ENCODE results near the gene HSF5.
A peak's percentile ranks its signal among the peaks of the same experiment; 100 is the strongest.

The HSF5 gene

DNA sequence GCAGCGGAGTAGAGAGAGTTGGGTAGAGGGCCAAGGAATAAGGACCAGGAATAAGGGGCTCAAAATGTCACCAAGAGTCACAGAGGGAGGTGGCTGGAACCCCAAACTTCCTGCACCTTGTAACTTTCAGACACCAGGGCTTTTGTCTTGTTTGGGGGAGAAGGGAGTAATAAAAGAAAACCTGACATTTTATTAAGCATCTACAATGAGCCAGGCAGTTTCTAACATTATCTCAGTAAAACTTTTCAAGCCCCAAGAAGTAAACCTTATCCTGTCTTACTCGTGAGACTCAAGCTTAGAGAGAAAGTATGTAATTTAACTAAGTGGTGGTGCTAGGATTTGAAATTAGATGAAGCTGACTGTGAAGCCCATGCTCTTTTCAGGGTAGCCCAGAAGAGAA lies 27.1 kb upstream of the HSF5 start:
- TF ChIP-seq, protein P1, sequence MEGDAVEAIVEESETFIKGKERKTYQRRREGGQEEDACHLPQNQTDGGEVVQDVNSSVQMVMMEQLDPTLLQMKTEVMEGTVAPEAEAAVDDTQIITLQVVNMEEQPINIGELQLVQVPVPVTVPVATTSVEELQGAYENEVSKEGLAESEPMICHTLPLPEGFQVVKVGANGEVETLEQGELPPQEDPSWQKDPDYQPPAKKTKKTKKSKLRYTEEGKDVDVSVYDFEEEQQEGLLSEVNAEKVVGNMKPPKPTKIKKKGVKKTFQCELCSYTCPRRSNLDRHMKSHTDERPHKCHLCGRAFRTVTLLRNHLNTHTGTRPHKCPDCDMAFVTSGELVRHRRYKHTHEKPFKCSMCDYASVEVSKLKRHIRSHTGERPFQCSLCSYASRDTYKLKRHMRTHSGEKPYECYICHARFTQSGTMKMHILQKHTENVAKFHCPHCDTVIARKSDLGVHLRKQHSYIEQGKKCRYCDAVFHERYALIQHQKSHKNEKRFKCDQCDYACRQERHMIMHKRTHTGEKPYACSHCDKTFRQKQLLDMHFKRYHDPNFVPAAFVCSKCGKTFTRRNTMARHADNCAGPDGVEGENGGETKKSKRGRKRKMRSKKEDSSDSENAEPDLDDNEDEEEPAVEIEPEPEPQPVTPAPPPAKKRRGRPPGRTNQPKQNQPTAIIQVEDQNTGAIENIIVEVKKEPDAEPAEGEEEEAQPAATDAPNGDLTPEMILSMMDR (IDR thresholded peaks at IDR 0.05; ENCODE audit: low read depth, low read length) = no peak
- DNase-seq = no peak
- no peak overlapping the region; the same call in 1 of the 2 replicates for H3K27ac ChIP-seq
- no peaks in the 10 kb centered on the region for H3K9me3 ChIP-seq (ENCODE audit: severe bottlenecking)
- H3K27me3 ChIP-seq (ENCODE audit: insufficient read depth, low read depth, severe bottlenecking) = no peaks in the 10 kb centered on the region
- H3K4me3 ChIP-seq (ENCODE audit: low read depth, low read length) = no peak overlapping the region
- peaks cover 39% of the 10 kb centered on the region for H3K36me3 ChIP-seq

DNA sequence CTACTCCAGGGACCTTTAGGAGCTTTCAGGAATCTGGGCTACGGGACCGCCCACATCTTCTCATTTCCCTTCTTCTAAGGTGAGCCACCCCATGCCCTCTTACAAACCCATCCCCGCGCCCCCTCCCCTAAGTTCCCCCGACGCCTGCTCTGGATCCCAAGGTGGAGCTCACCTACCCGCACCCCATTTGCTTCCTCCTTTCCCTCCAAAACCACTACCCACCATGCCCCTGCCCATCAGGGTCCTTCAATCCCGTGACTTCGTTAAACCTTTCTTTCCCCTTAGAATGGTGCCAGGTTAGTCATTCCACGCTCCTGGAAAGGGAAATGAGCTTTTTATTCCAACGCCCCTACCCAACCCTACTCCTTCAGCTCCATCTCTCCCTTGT lies 26.6 kb upstream of the HSF5 start:
- DNase-seq = no peak
- peak overlapping the region; percentile 5; the same call in 1 of the 2 replicates for H3K27ac ChIP-seq
- TF ChIP-seq, protein P1 (IDR thresholded peaks at IDR 0.05; ENCODE audit: low read depth, low read length) = no peak

DNA sequence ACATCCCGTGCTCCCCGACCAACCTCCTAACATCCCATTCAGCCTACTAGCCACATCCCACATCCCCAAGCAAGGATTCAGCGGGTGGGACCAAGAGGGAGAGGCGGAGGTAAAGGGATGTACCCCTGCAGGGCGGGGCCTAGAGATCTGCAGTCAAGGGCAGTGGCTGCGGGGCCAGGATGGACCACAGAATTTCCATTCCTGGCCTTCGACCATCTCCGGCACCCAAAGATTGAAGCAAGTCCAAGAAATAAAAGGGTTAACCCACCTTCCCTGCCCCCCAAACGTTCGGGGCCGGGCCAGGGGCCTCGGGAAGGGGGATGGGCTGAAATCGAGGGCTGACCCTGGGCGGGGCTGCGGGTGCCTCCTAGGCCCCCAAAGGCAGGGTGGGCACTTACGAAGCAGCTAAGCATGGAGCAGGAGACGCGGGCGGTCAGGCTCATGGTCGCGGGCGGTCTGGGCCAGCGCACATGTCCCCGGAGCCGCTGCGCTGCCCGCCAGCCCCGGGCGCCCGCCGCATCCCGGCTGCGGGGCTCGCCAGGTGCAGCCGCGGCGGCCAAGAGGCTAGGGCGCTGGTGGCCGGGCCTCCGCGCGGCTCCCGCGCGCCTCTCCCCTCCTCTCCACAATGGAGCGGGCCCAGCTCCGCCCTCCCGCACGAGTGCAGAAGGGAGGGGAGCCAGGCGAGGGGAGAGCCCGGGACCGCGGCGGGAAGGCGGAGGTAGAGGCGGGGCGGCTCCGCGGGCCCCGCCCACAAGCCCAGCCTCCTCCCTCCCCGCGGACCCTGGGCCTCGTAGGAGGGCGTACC lies 26.0 kb upstream of the HSF5 start, which contains the start of gene MTMR4:
MTMR4 (minus strand) TSS at position 674 of the 805 bp plus-strand sequence; CDS start at position 443, 231 bp downstream.
- H3K9me3 ChIP-seq (ENCODE audit: severe bottlenecking) = no peaks in the 10 kb centered on the region
- TF ChIP-seq, protein P1 (IDR thresholded peaks at IDR 0.05; ENCODE audit: low read depth, low read length) = no peak
- H3K27me3 ChIP-seq (ENCODE audit: insufficient read depth, low read depth, severe bottlenecking) = no peaks in the 10 kb centered on the region
- peak within 1 kb of the TSS; percentile 85 for H3K27ac ChIP-seq
- peak; percentile 92 for DNase-seq
- peaks cover 44% of the 10 kb centered on the region for H3K36me3 ChIP-seq
- peak within 1 kb of the TSS; percentile 80 for H3K4me3 ChIP-seq (ENCODE audit: low read depth, low read length)

More for the DNA sequence above, 26.6 kb upstream of the HSF5 start:
- Histone ChIP-seq H3K4me3 (ENCODE audit: low read depth, low read length) (no peak overlapping the region), H3K27me3 (ENCODE audit: insufficient read depth, low read depth, severe bottlenecking) (no peaks in the 10 kb centered on the region), H3K36me3 (peaks cover 39% of the 10 kb centered on the region), H3K9me3 (ENCODE audit: severe bottlenecking) (no peaks in the 10 kb centered on the region)

DNA sequence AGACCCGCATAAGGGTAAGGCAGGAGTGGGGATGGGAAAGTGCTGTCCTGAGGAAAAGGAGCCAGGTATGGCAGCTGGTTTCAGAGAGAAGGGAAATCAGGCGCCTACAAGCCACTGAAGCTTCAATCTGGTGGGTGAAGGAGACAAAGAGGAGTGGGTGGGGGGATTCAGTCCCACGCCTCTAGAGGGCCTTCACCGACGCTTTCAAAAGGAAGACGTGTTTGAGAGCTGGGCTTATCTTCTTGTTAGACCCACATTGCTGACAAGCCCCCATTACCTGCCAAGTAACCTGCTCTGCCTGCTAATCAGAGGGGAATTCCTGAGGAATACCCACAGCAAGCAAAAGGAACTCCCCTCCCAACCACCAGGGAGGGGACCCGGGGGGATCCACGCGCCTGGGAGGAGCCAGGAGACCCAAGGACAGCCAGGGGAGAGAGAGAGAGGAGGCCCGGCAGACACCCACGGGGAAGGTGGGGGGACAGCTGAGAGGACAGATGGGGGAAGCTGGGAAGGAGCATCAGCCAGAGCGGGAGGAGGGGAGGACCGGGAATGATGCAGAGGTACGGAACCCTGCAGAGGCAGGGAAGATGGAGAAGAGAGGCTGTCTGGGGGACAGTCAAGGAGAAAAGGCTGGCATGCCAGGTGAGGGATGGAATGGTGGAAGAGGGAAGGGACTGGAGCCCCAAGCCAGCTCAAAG lies 25.2 kb upstream of the HSF5 start:
- no peaks in the 10 kb centered on the region for H3K9me3 ChIP-seq (ENCODE audit: severe bottlenecking)
- H3K27me3 ChIP-seq (ENCODE audit: insufficient read depth, low read depth, severe bottlenecking) = no peaks in the 10 kb centered on the region
- peaks cover 51% of the 10 kb centered on the region for H3K36me3 ChIP-seq
- peak overlapping the region; percentile 80 for H3K4me3 ChIP-seq (ENCODE audit: low read depth, low read length)
- peak; percentile 51 for DNase-seq
- peak overlapping the region; percentile 85 for H3K27ac ChIP-seq
- TF ChIP-seq, protein P1 (IDR thresholded peaks at IDR 0.05; ENCODE audit: low read depth, low read length) = peak; percentile 16; the same call in 1 of the 2 replicates

DNA sequence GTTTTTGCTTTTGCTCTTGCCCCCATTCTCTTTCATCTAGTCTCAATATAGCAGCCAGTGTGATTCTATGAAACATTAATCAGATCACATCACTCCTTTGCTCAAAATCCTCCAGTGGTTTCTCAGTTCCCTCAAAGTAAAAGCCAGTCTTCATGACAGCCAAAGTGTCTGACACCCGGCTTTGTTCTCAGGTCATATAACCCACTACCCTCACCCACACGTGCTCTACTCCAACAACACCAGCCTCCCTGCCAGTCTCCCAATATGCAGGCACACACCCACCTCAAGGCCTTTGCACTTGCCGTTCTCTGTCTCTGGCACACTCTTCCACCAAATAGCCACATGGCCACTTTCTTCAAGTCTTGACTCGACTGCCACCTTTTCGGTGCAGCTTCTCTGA lies 21.9 kb upstream of the HSF5 start:
- Histone ChIP-seq H3K4me3 (ENCODE audit: low read depth, low read length) (no peak overlapping the region), H3K36me3 (peaks cover 77% of the 10 kb centered on the region), H3K27ac (no peak overlapping the region), H3K9me3 (ENCODE audit: severe bottlenecking) (no peaks in the 10 kb centered on the region), H3K27me3 (ENCODE audit: insufficient read depth, low read depth, severe bottlenecking) (no peaks in the 10 kb centered on the region)
- DNase-seq = no peak
- TF ChIP-seq, protein P1 (IDR thresholded peaks at IDR 0.05; ENCODE audit: low read depth, low read length) = no peak

All from WERI-Rb-1 (cell line).